LoVo (cell line): ENCODE data around the gene MTG2.

Experiments
- DNase-seq: peaks from one replicate; pipeline ENCODE4 v3.0.0-alpha.2; 2016; ENCODE audit warnings: low spot score

Gene MTG2

DNA sequence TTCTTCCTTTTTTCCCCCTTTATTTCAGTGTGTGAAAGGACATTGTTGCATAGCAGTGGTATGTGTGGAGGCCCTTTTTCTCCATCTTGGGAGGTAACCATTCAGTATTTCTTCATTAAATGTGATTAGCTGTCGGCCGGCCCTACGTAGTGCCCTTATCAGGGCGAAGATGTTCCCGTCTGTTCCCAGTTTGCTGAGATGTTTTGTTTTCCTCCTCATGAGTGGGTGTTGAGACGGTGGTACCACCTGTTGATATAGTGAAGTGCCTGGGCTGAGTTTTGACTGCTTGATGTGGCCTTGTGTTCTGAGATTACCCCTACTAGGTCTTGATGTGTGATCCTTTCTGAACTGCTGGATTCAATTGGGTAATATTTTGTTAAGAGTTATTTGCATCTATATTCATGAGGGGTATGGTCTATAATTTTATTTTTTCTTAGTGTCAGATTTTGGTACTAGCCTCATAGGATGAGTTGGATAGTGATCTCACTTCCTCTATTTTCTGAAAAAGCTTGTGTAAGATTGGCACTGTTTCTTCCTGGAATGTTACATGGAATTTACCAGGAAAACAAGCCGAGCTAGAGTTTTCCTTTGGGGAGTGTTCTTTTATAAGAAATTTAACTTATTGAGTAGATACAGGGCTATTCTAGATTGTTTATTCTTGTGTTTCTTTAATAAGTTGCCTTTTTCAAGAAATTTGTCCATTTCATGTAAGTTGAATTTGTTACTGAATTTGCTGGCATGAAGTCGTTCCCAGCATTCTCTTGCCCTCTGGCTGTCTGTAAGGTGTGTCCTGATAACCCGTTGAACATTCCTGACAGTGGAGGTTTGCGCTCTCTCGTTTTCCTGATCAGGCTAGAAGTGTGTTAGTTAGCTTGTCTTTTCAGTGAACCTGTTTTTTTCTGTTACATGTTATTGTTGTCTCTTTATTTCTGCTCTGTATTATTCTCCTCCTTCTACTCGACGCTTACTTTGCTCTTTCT is 4.3 kb downstream of the MTG2 start:
- DNase-seq, result no peak

- no peak for DNase-seq
Observed at GRCh38 chr20:62190639-62191411, 8.0 kb downstream of the MTG2 start.

DNA sequence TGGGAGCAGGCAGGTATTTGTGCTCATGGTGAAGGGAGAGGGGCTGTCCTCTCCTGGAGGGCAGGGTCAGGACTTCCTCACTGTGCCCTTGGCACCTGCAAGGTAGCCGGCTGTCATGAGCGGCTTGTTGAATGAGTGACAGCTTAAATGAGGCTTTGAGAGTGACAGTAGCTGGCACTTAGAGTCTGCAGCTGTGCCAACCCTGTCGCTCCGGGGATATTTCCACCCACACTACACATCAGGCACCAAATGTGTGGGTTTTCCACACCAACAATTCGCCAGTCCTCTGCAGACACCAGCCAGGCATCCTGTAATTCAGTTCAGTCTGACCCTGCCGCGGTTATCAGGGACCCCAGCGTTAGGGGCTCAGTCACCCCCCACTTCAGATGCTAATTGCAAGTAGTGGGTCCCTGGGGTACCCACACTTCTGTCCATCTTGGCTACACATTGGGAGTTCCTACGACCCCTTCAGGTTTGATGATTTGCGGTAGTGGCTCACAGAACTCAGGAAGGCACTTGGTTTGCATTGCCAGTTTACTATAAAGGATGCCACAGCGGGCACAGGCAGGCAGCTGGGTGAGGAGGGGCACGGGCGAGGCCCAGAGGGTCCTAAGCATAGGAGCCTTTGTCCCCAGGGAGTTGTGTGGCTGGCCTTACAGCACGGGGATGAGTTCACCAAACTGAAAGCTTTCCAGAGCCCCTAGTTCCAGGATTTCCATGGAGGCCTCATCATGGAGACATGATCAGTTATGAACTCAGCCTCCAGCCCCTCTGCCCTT is 9.1 kb downstream of the MTG2 start:
- DNase-seq, result no peak

DNA sequence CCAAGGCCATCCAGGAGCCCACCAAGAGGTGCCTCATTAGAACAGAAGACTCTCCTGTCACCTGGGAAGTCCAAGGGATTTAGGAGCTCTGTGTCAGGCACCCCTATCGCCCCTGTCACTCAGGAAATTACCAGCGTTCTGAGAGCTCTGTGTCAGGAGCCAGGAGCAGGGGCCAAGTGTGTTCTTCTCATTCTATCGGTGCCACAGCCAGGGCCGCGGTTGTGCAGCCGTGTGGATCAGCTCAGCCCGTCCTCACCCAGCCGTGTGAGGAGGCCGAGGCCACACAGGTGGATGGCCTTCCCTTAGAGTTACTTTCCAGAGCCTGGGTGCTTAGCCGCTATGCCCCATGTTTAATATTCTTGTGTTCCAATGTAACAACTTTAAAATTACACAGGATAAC is 9.8 kb downstream of the MTG2 start:
- no peak for DNase-seq

- DNase-seq, result no peak
Observed at GRCh38 chr20:62193079-62194025, 10.5 kb downstream of the MTG2 start.

DNA sequence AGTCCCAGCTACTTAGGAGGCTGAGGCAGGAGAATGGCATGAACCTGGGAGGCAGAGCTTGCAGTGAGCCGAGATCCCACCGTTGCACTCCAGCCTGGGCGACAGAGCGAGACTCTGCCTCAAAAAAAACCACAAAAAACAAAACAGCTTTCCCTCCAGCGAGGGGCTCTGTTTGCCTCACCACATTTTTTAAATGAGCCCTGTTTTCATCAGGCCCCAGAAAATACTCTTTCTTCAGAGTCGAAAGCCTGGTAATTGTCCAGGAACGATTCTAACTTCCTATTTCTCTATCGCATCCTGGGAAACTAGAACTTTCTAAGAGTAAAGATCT is 12.2 kb downstream of the MTG2 start:
- no peak for DNase-seq

DNA sequence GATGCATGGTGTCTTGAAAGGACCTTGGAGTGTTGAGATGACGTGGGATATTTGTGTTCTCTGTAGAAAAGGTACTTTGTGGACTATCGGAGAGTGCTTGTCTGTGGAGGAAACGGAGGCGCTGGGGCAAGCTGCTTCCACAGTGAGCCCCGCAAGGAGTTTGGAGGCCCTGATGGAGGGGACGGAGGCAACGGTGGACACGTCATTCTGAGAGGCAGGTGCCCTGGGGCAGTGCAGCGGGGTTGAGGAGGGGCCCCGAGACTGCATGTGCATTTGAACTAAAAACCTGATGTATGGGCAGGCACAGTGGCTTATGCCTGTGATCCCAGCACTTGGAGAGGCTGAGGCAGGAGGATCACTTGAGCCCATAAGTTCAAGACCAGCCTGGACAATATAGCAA is 12.9 kb downstream of the MTG2 start:
- DNase-seq, result no peak

- DNase-seq, result no peak
Observed at GRCh38 chr20:62196286-62196685, 13.5 kb downstream of the MTG2 start.

GRCh38 chr20:62197311-62197710 is 14.5 kb downstream of the MTG2 start:
- no peak for DNase-seq

- DNase-seq, result no peak
Observed at GRCh38 chr20:62197801-62198200, 15.0 kb downstream of the MTG2 start.

DNA sequence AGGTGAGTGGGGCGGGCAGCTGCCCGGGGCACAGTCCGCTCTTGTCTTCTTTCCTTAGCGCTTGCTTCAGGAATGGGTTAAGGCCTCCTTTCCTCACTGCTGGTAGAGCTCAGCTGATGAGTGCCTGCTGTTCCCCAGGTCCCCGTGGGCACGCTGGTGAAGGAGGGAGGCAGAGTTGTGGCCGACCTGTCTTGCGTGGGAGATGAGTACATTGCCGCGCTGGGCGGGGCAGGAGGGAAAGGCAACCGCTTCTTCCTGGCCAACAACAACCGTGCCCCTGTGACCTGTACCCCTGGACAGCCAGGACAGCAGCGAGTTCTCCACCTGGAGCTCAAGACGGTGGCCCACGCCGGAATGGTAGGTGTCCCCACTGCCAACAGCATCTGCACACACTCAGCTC is 15.7 kb downstream of the MTG2 start:
- no peak for DNase-seq

GRCh38 chr20:62198931-62199330 is 16.1 kb downstream of the MTG2 start:
- DNase-seq, result no peak

DNA sequence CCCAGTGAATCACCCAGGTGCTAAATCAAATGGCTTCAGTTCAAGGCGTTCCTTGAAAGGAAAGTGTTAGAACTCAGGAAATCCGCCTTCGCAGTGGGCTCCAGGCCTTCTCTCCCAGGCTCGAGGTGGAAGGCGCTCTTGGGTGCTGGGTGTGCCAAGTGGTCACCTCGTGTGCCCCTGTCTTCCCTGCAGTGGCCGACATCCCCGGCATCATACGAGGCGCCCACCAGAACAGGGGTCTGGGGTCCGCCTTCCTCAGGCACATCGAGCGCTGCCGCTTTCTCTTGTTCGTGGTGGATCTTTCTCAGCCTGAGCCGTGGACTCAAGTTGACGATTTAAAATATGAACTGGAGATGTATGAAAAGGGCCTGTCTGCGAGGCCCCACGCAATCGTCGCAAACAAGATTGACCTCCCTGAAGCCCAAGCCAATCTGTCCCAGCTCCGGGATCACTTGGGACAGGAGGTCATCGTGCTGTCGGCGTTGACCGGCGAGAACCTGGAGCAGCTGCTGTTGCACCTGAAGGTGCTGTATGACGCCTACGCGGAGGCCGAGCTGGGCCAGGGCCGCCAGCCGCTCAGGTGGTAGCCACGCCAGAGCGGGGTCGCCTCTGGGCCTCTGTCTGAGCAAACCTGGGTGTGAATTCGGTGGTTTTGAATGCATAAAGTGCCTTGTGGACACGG is 17.8 kb downstream of the MTG2 start:
- DNase-seq, result no peak

- no peak for DNase-seq
Observed at GRCh38 chr20:62201173-62202082, 18.6 kb downstream of the MTG2 start.

DNA sequence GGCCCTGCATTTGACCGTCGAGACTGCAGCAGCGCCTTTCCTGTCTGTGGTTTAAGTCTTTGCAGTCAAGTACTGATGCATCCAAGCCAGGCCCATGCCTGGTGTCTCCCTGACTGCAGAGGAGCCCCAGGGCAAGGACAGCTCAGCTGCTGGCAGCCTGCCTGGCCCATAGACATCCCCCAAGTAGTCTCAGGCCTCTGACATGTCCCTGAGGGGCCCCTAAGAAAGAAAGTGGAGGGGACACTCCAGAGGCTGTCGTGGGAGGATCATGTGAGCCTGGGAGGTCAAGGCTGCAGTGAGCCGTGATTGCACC is 19.2 kb downstream of the MTG2 start:
- no peak for DNase-seq

GRCh38 chr20:62202676-62203377 is 20.0 kb downstream of the MTG2 start:
- no peak for DNase-seq

GRCh38 chr20:62203378-62204030 is 20.7 kb downstream of the MTG2 start:
- no peak for DNase-seq

DNA sequence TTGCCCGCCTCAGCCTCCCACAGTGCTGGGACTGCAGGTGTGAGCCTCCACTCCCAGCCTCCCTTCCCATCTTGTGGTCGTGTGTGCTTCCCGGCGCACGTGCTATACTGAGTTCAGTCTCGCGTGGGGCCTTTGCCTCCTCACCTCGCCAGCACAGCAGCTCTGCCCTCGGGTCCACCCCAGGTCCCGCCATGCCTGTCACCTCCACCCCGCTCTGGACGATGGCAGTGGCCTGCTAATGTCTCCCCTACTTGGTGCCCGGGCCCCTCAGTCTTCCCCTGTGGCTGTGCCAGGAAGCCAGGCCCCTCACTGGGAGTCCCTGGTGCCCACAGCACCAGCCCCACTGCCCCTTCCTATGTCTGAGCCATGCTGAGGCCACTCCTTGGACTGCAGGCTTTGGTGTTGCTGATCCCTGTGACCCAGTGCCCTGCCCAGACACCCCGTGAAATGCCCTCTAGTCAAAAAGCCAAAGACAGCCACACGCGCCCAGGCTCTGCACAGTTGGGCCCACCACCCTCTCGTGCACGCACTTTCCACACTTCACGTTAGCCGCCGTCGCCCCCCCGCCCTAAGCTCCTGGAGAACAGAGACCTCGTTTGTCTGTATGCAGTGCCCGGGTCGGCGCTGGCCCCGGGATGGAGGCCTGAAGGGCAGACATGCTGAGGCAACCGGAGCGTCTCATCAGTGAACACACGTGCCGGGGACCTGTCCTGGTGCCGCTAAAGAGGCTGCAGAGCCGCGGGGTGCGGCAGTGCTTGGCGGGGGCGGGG is 23.0 kb downstream of the MTG2 start:
- no peak for DNase-seq
